C4-2B (cell line): ENCODE results near the gene HSPG2.

Experiments used
- H3K27ac ChIP-seq: fragments of 450-650 bp; 2 replicates; pipeline ENCODE4 v1.5.1; 2017
- ZFX ChIP-seq: fragments of 450-650 bp; IDR thresholded peaks from 2 replicates; pipeline ENCODE4 v1.6.1; 2017
- TF ChIP-seq, protein P1 (sequence below): fragments of 450-650 bp; conservative IDR thresholded peaks from 2 replicates; pipeline ENCODE4 v1.5.1; 2017; ENCODE audit warnings: mild to moderate bottlenecking

HSPG2 gene

DNA sequence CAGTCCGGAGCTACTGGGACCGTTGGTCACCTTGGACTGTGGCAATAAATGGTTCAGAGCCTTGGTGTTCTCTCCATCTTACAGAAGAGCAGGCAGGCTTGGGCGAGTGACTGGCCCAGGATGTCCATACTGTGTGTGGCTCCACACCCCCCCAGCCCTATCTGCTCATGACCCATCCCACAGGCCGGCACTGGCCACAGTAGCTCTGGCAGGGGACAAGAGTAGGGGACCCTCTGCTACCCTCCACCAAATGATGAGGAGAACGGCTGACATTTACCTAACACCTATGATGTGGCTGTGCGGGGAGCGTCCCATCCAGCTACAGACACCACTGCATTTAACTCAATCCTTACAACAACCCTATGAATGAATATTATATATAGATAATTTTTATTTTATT lies 111.7 kb downstream of the HSPG2 start:
- no peak overlapping the region for H3K27ac ChIP-seq
- TF ChIP-seq, protein P1, sequence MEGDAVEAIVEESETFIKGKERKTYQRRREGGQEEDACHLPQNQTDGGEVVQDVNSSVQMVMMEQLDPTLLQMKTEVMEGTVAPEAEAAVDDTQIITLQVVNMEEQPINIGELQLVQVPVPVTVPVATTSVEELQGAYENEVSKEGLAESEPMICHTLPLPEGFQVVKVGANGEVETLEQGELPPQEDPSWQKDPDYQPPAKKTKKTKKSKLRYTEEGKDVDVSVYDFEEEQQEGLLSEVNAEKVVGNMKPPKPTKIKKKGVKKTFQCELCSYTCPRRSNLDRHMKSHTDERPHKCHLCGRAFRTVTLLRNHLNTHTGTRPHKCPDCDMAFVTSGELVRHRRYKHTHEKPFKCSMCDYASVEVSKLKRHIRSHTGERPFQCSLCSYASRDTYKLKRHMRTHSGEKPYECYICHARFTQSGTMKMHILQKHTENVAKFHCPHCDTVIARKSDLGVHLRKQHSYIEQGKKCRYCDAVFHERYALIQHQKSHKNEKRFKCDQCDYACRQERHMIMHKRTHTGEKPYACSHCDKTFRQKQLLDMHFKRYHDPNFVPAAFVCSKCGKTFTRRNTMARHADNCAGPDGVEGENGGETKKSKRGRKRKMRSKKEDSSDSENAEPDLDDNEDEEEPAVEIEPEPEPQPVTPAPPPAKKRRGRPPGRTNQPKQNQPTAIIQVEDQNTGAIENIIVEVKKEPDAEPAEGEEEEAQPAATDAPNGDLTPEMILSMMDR, result no peak
- no peak for TF ChIP-seq ZFX

DNA sequence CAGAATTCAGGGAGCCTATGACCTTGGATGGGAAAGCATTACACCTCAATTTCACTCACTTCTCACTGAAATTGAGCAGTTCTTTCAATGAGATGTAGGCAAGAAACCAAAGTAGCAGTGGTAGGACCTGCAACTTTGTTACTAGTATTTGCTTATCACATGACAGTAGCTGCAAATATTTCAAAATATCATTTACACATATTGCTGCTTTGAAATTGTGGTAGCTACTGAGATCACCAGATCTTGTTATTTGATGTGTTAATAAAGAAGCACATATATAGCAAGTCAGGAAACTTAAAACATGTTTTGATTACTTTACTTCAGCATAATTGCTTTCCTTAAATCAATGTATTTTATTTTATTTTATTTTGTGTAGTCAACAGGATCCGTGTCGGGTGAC lies 112.2 kb downstream of the HSPG2 start:
- TF ChIP-seq ZFX, result no peak

DNA sequence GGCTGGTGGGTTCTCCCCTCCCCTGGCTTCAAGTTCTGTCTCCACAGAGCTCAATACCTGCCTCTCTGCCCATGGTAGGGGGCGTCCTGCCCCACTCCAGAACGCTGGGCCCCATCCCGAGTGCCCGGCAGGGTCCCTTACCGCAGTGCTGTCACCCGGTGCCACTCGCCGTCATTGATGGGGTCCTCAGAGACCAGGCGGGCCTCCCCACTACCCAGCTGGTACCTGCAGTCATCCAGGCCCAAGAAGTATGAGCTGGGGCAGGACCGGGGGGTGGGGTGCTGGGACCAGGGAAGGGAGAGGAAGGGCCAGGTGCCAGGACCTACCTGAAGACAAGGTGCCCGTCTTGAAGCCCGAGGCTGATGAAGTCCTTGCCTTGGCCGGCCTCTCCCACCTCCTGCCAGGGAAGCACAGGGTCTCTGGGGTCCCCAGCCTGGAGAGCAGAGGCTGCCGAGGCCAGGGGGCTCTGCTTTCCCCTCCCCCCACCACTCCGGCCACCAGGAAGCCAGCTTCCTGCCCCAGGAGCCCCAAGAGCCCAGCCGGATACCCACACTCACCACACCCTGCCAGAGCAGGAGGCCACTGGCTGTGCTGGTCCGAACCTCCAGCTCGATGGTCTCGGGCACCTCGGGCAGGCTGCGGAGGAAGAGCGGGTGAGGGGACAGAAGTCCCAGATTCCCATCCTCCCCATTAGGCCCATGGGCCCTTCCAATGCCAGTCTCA lies 113.0 kb downstream of the HSPG2 start:
- TF ChIP-seq, protein P1, result no peak
- no peak for TF ChIP-seq ZFX
- H3K27ac ChIP-seq, result no peak overlapping the region

More for the DNA sequence above, 112.2 kb downstream of the HSPG2 start:
- no peak overlapping the region for H3K27ac ChIP-seq

DNA sequence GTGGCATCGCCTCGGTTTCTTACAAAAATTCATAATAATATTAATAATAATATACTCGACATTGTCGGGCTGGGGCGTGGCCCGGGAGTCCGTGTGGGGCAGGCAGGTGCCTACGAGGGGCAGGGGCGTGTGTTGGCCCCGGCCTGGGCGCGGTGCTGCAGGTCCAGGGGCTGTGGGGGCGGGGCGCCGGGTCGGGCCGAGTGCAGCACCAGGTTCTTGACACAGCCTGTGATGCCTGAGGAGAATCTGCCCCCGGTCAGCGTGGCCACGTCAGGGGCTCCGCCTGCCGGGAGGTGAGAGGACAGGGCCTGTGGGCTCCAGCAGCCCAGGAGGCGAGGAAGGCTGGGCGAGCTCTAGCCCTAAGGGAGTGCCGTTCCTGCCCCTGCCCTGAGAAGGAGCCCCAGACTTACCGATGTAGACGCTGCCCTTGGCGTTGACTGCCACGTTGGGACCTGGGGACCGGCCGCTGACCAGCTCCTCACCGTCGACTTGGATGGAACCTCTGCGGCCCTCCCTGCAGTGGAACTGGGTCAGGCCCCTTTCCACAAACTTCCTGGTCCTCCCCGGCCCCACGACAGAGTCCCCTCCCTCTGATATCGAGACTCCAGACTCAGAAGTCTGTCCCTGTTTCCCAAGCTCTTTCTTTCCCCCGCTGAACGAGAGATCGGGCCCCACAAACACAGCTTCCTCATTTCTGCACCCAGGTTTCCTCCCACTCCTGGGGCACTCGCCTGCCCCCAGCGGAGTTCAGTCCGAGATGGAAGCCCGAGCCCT lies 113.7 kb downstream of the HSPG2 start:
- TF ChIP-seq ZFX, result no peak
- TF ChIP-seq, protein P1, result no peak
- no peak overlapping the region for H3K27ac ChIP-seq

DNA sequence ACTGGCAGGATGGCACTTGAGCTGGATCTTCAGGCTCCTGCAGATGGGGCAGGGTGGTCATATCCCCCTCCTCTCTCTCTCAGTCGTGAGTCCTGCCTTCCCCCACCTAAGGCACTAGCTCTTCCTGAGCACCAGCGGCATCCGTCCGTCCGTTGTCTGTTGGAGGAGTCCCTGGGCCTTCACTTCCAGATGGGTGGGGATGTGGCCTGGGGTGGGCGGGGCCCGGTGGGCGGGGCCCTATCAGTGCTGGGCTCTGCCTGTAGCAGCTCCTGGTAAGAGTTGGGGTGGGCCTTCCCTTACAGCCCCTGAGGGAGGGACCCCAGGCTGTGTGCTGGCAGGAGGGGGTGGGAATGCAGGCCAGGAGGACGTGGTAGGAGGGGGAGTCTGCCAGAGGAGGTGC lies 114.8 kb downstream of the HSPG2 start:
- no peak for TF ChIP-seq ZFX
- TF ChIP-seq, protein P1, result no peak
- H3K27ac ChIP-seq, result no peak overlapping the region

DNA sequence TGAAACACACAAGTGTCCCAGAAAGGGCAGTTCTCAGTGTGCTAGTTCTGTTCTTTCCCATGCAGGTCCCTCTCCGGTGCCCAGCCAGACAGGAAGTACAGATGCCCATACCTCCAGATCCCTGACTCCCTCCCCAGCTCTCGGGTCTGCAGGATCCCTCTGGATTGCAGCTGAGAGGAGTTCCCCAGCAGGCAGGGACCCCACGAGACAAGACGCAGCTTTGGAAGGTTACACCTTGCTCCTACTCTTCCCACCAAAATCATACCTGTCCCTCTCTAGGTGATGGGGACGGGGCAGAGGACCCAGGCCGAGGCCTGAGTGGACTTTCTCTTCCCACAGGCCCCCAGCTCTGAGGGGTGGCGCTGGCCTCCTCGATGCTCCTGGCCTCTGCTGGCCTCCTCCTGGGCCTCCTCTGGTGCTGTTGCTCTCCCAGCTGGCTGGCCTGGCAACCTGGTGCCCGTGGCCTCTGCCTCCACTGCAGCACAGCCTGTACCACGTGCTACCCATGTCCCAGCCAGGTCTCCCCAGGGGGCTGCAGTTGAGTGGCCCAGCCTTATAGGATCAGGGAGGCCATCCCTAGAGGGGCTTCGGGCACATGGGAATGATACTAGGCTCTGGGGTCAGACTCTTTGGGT lies 115.6 kb downstream of the HSPG2 start:
- TF ChIP-seq ZFX, result no peak
- TF ChIP-seq, protein P1, result no peak

DNA sequence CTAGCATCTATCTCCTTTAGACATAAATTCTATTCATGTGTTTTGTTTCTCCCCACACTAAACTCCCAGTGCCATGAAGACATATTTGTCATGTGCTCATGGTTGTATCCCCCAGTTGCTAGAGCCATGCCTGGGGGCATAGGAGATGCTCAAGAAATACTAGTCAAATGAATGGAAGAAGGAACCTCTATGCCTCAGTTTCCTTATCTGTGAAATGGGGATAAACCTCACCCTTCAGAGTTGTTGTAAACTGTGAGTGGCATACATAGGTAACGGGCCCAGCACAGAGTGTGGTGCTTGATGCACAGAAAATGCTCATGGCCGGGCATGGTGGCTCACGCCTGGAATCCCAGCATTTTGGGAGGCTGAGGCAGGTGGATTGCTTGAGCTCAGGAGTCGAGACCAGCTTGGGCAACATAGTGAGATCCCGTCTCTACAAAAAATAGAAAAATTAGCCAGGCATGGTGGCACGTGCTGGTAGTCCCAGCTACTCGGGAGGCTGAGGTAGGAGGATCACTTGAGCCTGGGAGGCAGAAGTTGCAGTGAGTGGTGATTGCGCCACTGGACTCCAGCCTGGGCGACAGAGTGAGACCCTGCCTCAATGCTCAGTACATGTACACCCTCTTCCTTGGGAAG lies 116.4 kb downstream of the HSPG2 start:
- H3K27ac ChIP-seq, result no peak overlapping the region
- no peak for TF ChIP-seq ZFX
- TF ChIP-seq, protein P1, result no peak

More for the DNA sequence above, 115.6 kb downstream of the HSPG2 start:
- no peak overlapping the region for H3K27ac ChIP-seq
